A673 (cell line): ENCODE results near the gene DLX4. TPM values are rescaled to one million over a fixed set of nuclear protein-coding genes. Genes with fewer than 3 reads are reported as not detected.

Source experiments
- BruUV-seq: library from RNA; stranded (reverse); fragments of 400-500 nt; replicated peaks from 2 replicates; lab custom pipeline; 2021; lab: Mats Ljungman, UMichigan
- CTCF ChIA-PET: fragments of 300-600 bp; sonication (Branson Sonifier 250); formaldehyde crosslinking; loops from one replicate; lab custom pipeline; 2022; ENCODE audit warnings: antibody characterized with exemption; lab: Charles Lee
- POLR2A ChIA-PET: fragments of 300-600 bp; sonication (Branson Sonifier 250); formaldehyde crosslinking; loops from one replicate; lab custom pipeline; 2022; ENCODE audit warnings: antibody characterized with exemption; ENCODE audit not compliant: low non-redundant PET; lab: Charles Lee
- DNase-seq: peaks from one replicate; pipeline ENCODE4 v3.0.0-alpha.2; 2015; ENCODE audit warnings: low spot score
- H3K27ac ChIP-seq: fragments of 200-600 bp; sonication (generic); 2 replicates; pipeline ENCODE4 v1.5.1; 2016; ENCODE audit warnings: mixed run types, low read depth, mild to moderate bottlenecking, mixed read lengths, antibody characterized with exemption, low read length; ENCODE audit not compliant: poor library complexity, severe bottlenecking
- H3K27me3 ChIP-seq: fragments of 200-600 bp; sonication (generic); replicated peaks from 2 replicates; pipeline ENCODE4 v1.6.1; 2017; ENCODE audit warnings: mixed run types, low read depth, mild to moderate bottlenecking, mixed read lengths, antibody characterized with exemption, low read length; ENCODE audit not compliant: insufficient read depth, poor library complexity
- H3K36me3 ChIP-seq: fragments of 200-600 bp; sonication (generic); 2 replicates; pipeline ENCODE4 v1.6.1; 2016; ENCODE audit warnings: mixed run types, mild to moderate bottlenecking, mixed read lengths, antibody characterized with exemption, low read length; ENCODE audit not compliant: insufficient read depth, poor library complexity, severe bottlenecking
- H3K4me1 ChIP-seq: fragments of 200-600 bp; sonication (generic); 2 replicates; pipeline ENCODE4 v1.6.1; 2017; ENCODE audit warnings: mixed run types, mild to moderate bottlenecking, mixed read lengths, antibody characterized with exemption, low read length; ENCODE audit not compliant: insufficient read depth, poor library complexity, severe bottlenecking
- H3K4me3 ChIP-seq: fragments of 200-600 bp; sonication (generic); 2 replicates; pipeline ENCODE4 v1.5.1; 2016; ENCODE audit warnings: low read depth, mixed run types, mild to moderate bottlenecking, mixed read lengths, low read length; ENCODE audit not compliant: poor library complexity, severe bottlenecking
- H3K9me3 ChIP-seq: fragments of 200-600 bp; sonication (generic); 2 replicates; pipeline ENCODE4 v1.6.1; 2016; ENCODE audit warnings: mixed run types, low read depth, mild to moderate bottlenecking, mixed read lengths, antibody characterized with exemption, low read length; ENCODE audit not compliant: poor library complexity, severe bottlenecking
- CTCF ChIP-seq: fragments of 300-800, 200-600 bp; sonication (generic); conservative IDR thresholded peaks from 2 replicates; pipeline ENCODE4 v1.5.1; 2017; ENCODE audit warnings: low read depth, mild to moderate bottlenecking, antibody characterized with exemption, low read length, moderate library complexity, mixed read lengths
- EZH2 ChIP-seq: fragments of 200-600 bp; sonication (generic); IDR thresholded peaks from 2 replicates; pipeline ENCODE4 v1.6.1; 2017; ENCODE audit warnings: borderline replicate concordance, low read depth, mild to moderate bottlenecking, mixed read lengths, antibody characterized with exemption, low read length; ENCODE audit not compliant: poor library complexity, severe bottlenecking
- intact Hi-C: fragments of 100-400 bp; cut with micrococcal nuclease; formaldehyde crosslinking; loops from one replicate; pipeline ENCODE4 v1.10.0; 2022; ENCODE audit not compliant: unreplicated experiment
- total RNA-seq: library from RNA; stranded (reverse); gene quantifications from 2 replicates; pipeline ENCODE4 v1.2.3, GENCODE V29; 2021

DLX4 gene
- total RNA-seq, 1 experiment from 2014 or later, result 0.82 TPM

- no peaks in the 10 kb centered on the region for H3K36me3 ChIP-seq
- no TSS peak for BruUV-seq
- TF ChIP-seq CTCF (peak; percentile 99), EZH2 (no peak)
- intact Hi-C loops, result loop anchor here (5.0 kb wide), 3 partner anchors 44 to 299 kb away; no protein-coding TSS in a partner anchor
- H3K27me3 ChIP-seq, result peaks cover 59% of the 10 kb centered on the region
- H3K4me1 ChIP-seq, result peaks cover 11% of the 10 kb centered on the region
- ChIA-PET CTCF (interaction anchor here (0.6 to 5.0 kb wide), 8 partner anchors 44 to 429 kb away, joined by 3 to 71 read pairs (median 4); partner anchors contain the start of gene FAM117A), POLR2A (interaction anchor here (0.6 kb wide), 1 partner anchor 504 kb away, joined by 3 read pairs; no protein-coding TSS in a partner anchor)
- no peak overlapping the region for H3K27ac ChIP-seq
- peak; percentile 69 for DNase-seq
- H3K9me3 ChIP-seq, result no peaks in the 10 kb centered on the region
- H3K4me3 ChIP-seq, result peak overlapping the region; percentile 38
Observed at GRCh38 chr17:49996495-49997300, 27.7 kb downstream of the DLX4 start.

GRCh38 chr17:49997301-49997650 lies 28.3 kb downstream of the DLX4 start:
- intact Hi-C loops, result loop anchor here (5.0 kb wide), 3 partner anchors 45 to 300 kb away; no protein-coding TSS in a partner anchor
- BruUV-seq, result no TSS peak
- Histone ChIP-seq H3K27me3 (peaks cover 59% of the 10 kb centered on the region), H3K9me3 (no peaks in the 10 kb centered on the region), H3K4me3 (peak overlapping the region; percentile 38), H3K27ac (no peak overlapping the region), H3K36me3 (no peaks in the 10 kb centered on the region), H3K4me1 (peaks cover 11% of the 10 kb centered on the region)
- TF ChIP-seq CTCF (no peak), EZH2 (no peak)
- no peak for DNase-seq
- CTCF ChIA-PET, result interaction anchor here (0.6 to 5.0 kb wide), 12 partner anchors 9 to 440 kb away, joined by 3 to 71 read pairs (median 5); partner anchors contain the start of gene NXPH3
- POLR2A ChIA-PET, result no interaction called here

- Histone ChIP-seq H3K9me3 (no peaks in the 10 kb centered on the region), H3K36me3 (no peaks in the 10 kb centered on the region), H3K4me3 (no peak overlapping the region), H3K4me1 (peaks cover 11% of the 10 kb centered on the region), H3K27me3 (peaks cover 55% of the 10 kb centered on the region), H3K27ac (no peak overlapping the region)
- TF ChIP-seq CTCF, result peak; percentile 95
- TF ChIP-seq EZH2, result no peak
- no TSS peak for BruUV-seq
- intact Hi-C loops, result loop anchor here (1.0 to 5.0 kb wide), 5 partner anchors 46 to 430 kb away; no protein-coding TSS in a partner anchor
- CTCF ChIA-PET, result interaction anchor here (0.5 to 5.0 kb wide), 15 partner anchors 8 to 441 kb away, joined by 3 to 71 read pairs (median 5); partner anchors contain the start of gene NXPH3
- POLR2A ChIA-PET, result no interaction called here
- DNase-seq, result peak; percentile 94
Observed at GRCh38 chr17:49997773-49998703, 29.0 kb downstream of the DLX4 start.
